Transverse colon (tissue), 4 donors: Measurements from ENCODE around the gene TRIM29.

Experiments
- CTCF ChIP-seq, 5 experiments: fragments of 200-600 bp in 3 of 5; fragments of 450-650 bp in 2 of 5; sonication (generic) in 3 of 5; IDR thresholded peaks; 1 replicate in 2 of 5; 2 replicates in 3 of 5; pipeline ENCODE4 v1.5.1; 2016 to 2017; ENCODE audit warnings: antibody characterized with exemption in 5 of 5, inconsistent platforms in 3 of 5, mild to moderate bottlenecking in 2 of 5, moderate library complexity in 1 of 5
- POLR2A ChIP-seq: fragments of 450-650 bp; IDR thresholded peaks from one replicate; pipeline ENCODE4 v1.6.1; 2016; ENCODE audit warnings: antibody characterized with exemption, mild to moderate bottlenecking, moderate library complexity
- POLR2AphosphoS5 ChIP-seq, 3 donors: sonication (generic); formaldehyde crosslinking; IDR thresholded peaks; one replicate each; pipeline ENCODE4 v1.6.1; 2016; ENCODE audit warnings: antibody characterized with exemption in 3 of 3

GRCh38 chr11:120168960-120169681 is 31.2 kb upstream of the TRIM29 start:
- TF ChIP-seq CTCF (IDR thresholded peaks at IDR 0.05) (peak; percentile 51 to 99 (median 90)), POLR2A (peak; percentile 16), POLR2AphosphoS5 (IDR thresholded peaks at IDR 0.05) (peak in 1 of 3 donors; percentile 17)
